NCI-H2081 treated with DMSO at 0.1 percent for 48 hours (cell line): ENCODE measurements around the gene GIPR.
A peak's percentile ranks its signal among the peaks of the same experiment; 100 is the strongest.
"Not testable (repeated sequence)": the region's sequence is repeated elsewhere in the genome, so short reads cannot be mapped to it uniquely, and the experiment has no call there.

Experiments used
- DNase-seq: peaks from one replicate; lab custom pipeline; 2025; lab: John Stamatoyannopoulos, UW

GIPR gene, protein sequence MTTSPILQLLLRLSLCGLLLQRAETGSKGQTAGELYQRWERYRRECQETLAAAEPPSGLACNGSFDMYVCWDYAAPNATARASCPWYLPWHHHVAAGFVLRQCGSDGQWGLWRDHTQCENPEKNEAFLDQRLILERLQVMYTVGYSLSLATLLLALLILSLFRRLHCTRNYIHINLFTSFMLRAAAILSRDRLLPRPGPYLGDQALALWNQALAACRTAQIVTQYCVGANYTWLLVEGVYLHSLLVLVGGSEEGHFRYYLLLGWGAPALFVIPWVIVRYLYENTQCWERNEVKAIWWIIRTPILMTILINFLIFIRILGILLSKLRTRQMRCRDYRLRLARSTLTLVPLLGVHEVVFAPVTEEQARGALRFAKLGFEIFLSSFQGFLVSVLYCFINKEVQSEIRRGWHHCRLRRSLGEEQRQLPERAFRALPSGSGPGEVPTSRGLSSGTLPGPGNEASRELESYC

DNA sequence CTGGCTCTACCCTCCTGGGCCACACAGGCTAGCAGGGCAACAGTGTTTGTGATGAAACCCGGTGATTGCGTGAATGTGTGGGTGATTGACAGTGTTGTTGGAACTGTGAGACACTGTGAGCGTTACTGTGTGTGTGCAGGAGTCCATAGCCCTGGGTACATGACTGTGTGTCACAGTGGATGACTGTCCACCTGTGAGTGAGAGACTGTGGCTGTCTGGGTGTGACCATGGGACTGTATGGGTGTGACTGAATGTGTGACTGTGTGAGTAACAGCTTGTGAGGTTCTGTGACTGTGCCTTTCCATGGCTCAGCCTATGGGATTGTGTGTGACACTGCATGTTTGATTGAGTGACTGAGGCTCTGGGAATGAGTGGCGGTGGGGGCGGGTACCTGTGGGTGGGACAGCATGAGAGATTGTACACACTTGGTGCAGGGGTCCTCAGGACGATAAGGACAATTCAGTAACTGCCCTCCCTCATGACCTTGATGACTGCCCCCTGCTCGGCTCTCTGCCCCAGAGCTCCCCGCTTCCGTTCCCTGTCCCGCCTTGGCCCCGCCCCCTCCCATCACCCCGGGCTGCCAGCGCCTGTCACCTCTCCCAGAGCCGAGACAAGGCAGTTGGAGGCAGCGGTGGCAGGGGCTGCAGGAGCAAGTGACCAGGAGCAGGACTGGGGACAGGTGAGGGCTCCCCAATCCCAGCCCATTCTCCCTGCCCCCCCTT is at the start of gene GIPR:
TSS of gene GIPR (plus strand) at position 602 of the 722 bp plus-strand sequence. CDS start 1,300 bp downstream, outside the sequence.
- DNase-seq: no peak

DNA sequence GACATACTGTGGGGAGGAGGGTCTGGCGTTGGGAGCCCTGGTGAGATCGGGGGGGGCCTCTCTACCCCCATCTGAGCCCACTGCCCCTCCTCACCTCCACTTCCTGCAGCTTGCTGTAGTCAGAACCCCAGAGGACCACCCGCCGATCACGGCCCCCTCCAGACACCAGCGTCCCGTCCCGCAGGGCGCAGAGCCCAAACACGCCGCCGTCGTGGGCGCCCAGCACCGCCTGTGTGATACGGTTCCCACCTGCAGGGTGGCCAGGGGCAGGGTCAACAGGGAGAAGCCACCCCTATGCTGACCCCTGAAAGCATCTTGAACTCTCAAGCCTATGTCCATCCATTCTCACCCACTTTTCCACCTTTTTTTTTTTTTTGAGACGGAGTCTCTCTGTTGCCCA is 46.6 kb upstream of the GIPR start:
- no peak for DNase-seq

DNA sequence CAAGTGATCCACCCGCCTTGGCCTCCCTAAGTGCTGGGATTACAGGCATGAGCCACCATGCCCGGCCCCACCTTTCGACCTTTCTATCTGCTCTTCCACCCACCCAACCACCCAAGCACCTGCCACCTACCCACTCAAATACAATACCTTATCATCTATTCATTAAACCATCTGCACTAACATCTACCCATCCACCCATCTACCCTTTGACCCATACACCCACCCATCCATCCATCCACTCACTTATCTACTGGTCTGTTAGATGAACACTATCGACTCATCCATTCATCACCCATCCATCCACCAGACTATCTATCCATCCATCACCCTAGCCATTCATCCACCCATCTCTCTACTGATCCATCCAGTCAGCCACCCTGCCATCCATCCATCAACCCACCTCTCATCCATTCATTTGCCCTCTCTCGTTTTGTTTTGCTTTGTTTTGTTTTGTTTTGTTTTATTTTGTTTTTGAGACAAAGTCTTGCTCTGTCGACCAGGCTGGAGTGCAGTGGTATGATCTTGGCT is 46.0 kb upstream of the GIPR start:
- DNase-seq: no peak

DNA sequence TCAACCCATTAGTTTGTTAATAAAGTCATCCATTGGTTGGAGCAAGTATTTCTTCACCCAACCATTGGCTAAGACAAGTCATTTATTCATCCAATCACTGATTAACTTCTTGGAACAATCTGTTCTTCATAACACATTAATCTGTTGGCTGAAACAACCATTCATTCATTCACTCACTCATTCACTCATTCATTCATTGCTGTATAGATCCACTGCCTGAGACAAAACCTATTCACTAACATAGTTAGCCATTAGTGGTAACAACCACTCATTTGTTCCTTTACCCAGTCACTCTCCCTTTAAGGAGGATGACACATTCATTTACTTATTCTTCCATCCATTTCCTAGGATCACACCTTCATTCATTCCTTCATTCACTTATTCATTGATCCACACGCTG is 44.0 kb upstream of the GIPR start:
- DNase-seq: no peak

DNA sequence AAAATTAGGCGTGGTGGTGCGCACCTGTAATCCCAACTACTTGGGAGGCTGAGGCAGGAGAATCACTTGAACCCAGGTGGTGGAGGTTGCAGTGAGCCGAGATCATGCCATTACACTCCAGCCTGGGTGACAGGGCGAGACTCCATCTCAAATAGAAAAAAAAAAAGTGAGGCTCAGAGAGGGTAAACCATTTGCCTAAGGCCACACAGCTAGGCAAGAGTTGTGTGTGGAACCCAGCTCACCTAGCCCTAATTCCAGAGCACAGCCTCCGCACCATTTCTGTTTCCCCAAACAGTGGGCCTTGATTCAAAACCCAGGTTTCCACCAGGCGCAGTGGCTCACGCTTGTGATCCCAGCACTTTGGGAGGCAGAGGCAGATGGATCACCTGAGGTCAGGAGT is 39.8 kb upstream of the GIPR start:
- not testable (repeated sequence) for DNase-seq

DNA sequence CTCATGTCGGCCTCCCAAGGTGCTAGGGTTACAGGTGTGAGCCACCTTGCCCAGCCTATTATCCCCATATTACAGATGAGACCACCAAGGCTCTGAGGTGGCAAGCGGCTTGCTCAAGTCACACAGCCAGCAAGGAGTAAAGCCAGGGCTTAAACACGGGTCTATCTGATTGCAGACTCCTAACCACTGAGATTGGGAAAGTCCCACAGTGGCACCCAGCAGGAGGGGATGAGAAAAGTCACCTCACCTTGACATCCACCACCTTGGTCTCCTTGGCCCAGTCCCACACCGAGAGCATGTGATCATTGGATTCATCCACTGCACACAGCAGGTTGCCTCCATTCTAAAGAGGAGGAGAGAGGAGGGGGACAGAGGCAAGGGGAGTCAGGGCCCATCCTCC is 38.3 kb upstream of the GIPR start:
- no peak for DNase-seq

DNA sequence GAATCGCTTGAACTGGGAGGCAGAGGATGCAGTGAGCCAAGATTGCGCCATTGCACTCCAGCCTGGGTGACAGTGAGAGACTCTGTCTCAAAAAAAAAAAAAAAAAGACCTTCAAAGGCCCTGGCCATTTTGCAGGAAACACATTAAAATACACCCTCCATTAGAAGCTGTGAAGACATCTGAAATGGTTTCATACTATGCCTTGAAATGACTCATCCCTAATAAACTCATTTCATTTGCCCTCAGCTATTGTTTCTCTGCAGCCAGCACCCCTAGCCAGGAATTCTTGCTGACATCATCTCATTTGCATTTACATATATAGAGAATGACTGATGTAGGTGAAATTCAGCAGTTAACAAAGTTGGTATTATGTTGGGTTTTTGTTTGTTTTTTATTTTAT is 37.6 kb upstream of the GIPR start:
- no peak for DNase-seq

DNA sequence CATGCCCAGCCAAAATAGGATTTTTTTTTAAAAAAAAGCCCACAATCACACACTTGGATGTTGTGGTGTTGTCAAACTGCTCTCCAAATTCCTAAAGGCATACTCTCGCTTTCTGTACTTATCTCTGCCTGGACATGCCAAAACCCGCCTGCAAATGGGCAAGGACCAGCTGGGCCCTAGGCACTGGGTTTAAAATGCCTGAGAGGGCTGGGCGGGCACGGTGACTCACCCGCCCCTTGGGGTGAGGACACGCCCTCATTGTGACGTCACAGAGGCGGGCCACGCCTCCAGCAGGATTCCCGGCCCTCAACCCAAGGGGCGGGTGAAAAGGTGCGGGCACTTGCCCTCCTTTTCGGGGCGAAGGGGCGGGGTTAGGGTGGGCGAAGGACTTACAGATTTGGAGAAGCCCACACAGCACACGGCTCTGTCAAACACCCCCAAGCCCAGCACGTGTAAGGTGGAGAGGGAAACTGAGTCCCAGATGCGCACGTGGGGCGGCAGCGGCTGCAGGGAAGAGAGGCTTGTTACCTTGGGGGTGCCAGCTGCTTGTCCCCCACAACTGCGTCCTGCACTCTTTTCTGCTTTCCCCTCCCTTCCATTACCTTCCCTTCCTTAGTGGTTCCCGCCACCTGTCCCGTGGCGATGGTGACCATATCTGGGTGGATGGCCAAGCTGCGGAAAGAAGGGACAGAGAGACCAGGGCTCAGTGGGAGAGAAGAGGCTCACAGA is 35.4 kb upstream of the GIPR start:
- no peak for DNase-seq

DNA sequence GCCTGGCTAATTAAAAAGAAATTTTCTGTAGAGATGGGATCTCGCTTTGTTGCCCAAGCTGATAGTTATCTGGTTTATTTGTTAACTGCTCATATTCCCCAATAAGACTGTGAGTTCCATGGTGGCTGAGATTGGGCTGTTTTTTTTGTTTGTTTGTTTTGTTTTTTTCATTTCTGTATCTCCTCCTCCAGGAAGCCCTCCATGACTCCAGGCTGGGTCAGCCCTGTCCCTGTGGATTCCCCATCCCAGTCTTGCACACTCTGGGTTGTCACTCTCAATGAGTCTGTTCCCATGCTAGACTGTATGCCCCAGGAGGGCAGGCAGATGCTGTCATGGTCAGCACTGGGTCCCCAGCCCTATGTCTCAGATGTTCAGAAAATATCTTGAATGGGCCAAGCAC is 31.7 kb upstream of the GIPR start:
- DNase-seq: no peak

DNA sequence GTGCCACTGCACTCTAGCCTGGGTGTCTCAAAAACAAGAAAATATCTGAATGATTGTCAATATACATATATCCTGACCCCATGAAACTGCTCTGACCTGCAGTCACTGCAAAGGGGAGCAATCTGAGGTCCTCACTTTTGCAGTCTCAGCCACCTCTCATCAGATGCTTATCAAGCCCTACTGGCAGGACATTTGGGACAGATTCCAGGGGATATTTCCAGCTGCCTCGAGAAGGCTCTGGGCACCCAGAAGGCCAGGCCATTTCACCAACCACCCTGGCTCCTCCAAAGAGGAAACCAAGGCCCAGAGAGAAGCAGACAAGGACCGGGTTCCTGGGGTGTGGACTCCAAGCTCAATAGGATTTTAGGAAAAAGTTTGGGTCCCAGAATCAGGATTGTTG is 31.1 kb upstream of the GIPR start:
- no peak for DNase-seq

DNA sequence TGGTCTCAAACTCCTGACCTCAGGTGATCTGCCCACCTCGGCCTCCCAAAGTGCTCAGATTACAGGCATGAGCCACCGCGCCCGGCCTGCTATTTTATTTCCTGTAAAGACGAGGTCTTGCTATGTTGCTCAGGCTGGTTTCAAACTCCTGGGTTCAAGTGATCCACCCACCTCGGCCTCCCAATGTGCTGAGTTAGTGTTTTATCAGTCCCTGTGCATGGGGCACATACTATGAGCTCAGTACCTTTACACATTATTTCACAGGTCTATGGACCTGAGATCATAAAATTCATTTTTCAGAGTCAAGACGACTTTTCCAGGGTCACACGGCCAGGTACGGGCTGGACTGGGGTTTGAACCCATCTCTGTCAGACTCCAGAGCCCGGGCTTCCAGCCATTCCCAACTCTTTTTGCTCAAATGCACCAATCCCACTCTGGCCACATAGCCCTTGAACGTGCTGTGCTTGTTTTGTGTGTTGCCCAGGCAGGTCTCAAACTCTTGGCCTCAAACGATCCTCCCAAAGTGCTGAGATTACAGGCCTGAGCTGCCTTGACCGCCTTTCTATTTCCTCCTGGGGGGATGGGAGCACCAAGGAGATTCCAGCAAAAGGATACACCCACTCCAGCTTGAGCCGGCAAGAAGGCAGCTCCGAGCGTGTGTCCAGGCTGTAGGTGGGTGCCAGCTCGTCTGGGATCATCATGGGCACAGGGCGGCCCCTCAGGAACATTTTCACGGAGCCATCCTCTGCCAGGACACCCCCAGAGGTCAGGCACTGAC is 29.9 kb upstream of the GIPR start:
- no peak for DNase-seq

DNA sequence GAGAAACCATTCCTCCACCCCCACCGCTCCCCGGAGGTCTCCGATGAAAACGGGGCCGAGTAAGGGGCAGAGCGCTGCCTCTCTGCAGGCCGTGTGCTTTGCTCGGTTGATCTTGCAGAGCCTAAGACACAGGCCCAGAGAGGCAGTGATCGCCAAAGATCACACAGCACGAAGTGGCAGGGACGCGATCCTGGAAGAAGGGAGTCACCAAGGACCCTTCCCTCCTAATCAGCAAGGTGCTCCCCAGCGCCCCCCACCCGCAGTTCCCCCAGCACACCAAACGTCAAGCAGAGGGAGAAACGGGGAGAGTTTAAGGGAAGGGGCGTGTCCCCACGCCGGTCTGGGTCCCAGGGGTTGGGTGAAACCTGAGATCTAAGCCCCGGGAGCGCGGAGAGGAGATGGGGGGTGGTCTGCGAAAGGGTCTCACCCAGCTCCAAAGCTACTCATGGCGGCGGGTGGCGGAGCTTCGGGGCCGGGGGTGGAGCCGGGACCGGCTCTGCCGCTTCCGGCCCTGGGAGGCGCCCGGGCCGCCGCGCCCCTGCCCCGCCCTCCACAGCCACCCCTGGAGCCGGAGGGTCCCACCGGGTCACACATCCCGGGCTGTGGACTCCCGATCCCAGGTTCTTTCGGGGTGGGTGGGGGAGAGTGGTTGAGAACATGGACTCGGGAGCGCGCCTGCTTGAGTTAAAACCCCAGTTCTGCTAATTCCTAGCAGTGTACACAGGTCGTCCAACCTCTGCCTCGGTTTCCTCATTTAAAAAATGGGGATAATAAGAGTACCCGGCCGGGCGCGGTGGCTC is 28.9 kb upstream of the GIPR start, which contains the start of gene EML2:
TSS of gene EML2 (minus strand) at position 468 of the 800 bp plus-strand sequence. CDS start at position 447, 21 bp downstream.
- DNase-seq: no peak

DNA sequence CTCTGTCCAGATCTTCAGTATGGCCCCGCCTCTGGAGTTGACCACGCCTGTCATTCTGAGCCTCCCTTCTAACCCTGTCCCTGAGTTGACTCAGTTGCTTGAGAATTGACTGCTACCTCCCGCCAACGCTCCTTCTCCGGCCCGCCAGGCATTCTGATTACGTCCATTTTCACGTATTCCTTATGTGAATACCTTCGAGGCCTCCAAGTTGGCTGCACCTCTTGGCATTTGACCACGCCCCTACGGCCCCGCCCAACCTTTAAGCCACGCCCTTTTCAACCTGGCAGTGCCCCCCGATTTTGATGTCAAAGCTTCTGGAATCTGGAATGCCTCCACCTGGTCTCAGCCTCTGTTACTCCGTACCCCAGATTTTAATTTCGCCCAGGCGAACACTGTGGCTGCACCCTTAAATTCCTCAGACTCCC is 27.2 kb upstream of the GIPR start:
- no peak for DNase-seq

DNA sequence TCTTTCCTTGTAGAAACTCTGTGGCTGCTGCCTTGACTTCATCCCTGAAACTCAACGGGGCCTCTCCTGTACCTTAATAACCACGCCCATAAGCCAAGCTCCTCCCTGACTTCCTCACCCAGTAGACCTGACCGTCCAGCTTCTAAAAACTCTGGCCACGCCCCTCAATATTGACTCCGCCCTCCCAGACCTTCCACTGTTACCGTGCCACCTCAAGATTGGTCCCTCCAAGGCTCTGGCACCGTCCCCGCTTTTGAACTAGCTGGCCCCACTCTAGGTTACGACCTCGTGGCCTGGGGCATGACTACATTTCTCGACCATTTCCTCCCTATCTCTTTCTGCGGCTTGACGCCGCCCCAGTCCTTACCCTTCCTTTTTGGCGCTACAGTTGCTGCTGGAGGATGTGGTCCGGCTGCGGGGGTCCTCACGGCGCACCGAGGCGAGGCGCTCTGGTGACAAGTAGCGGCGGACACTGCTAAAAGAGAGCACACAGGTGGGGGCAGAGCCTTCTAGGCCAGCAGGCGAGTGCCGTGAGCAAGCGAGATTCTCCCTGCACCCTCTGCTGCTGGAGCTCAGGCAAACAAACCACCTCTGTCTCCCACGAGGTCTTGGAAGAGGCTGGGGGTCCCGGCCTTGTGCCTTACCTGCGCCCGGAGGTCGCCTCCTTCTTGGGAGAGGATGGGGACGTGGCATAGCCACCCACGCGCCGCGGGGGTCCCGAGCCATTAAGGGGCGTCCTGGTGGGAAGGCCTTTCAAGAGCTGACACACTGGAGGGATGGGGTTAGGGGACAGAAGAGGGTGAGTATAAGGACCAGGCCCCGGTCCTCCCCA is 26.5 kb upstream of the GIPR start:
- peak; percentile 10 for DNase-seq

DNA sequence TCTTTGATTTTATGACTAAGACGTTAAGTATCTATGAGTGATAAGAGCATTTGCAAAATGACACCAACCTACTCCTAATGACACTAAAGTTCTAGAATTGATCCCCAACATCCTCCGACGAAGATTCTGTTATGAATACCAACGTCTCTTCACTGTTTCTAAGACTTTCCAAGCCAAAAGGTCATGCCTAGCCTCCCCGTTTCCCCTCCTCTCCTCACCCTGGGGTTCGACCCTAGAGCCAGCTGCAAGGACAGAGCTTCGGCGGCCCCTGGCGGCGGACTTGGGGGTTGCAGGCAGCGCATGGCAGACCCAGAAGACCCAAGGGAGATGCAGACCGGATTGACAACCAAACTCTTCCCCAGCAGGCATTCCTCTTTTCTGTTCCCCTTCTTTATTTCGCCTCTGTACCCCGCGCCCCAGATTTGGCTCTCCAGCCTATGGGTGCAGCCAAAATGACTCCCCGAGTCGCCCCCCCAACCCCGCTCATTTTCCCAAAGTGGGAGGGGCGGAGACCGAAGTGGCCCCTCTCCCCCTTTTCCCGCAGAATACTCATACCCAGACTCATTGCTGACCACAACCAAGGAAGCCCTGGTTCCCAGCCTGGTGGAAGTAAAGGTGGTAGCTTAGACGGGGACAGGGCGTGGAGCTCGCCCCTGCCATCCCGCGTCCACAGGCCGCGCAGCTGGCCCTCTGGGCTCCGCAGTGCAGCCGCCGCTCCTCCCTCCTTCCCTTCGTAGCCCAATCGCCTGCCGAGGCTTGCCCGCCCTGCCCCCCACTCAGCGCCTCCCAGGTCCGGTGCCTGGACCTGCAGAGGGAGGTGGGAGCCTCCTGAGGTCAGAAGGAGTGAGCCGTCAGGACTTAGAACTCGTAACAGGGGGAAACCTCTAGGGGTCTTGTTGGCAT is 24.7 kb upstream of the GIPR start:
- peak; percentile 38 for DNase-seq

DNA sequence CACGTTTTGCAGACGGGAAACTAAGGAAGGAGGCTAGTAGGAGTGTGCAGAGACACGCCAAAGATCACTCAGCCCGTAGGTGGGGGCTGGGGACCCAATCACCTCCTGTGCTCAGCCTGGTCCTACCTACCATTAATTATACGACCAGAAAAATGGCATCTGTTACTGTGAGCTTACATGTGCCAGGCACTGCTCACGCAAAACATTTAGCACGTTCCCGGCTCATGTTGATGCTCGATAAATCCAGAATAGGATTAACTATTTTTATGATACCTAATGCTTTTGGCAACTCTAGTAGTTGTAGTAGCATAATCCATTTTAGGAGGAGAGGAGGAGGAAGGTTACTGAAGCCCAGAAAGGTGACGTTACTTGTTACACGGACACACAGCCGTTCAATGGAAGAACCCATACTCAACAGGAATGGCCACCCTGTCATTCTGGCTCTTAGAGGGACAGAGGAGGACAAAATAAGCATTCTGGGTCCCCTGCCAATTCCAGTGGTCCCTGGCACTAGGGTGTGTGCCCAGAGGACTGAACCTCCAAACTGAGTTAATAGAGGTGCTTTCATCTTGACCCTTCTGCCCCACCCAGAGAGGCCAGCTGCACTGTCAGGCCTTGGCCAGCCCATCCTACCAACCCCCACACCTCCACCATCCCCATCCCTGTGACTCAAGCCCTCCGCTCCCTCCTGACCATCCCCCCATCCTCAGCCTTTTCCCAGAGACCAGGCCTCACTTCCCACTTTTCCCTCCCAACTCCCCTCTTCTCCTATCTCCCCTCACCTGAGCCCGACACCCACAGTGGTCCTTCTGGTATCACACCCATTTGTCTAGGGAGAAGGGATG is 23.9 kb upstream of the GIPR start:
- DNase-seq: no peak

DNA sequence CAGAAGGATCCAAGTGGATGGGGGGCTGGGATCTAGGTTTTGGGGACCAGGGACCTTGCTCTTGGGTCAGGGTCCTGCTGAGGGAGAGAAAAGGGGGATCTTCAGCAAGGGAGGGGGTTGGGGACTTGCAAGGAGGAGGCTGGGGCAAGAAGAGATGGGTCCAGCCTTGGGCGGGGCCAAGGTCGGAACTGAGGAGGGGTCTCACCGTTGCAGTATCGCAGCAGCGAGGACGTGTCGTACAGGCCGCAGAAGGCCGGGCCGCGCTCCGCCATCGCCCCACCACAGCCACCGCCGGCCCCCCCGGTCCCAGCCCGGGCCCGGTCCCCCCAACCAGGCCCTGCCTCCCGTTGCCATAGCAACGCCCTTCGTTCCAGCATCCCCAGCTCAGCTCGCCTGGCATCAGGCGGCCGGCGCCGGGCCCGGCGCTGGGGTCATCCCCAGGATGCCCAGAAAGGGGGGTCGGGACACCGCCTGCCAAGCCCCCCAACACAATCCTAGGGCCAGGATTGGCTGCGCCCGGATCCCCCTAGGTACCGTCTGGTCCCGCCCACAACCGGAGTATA is 22.9 kb upstream of the GIPR start:
- DNase-seq: no peak
